AG09309 (cell line): ENCODE results near the gene EYA3.

Experiments used
- DNase-seq: peaks from one replicate; pipeline ENCODE4 v3.0.0-alpha.2; 2010; ENCODE audit warnings: low read depth
- H3K4me3 ChIP-seq: 2 replicates; pipeline ENCODE4 v1.5.1; 2011; ENCODE audit warnings: mild to moderate bottlenecking, low read depth, low read length, moderate library complexity; ENCODE audit not compliant: control insufficient read depth
- CTCF ChIP-seq: IDR thresholded peaks from 2 replicates; pipeline ENCODE4 v1.5.1; 2011; ENCODE audit warnings: mild to moderate bottlenecking, low read depth, low read length, inconsistent platforms; ENCODE audit not compliant: insufficient read depth, control insufficient read depth; ENCODE audit errors: missing control alignments

Gene EYA3

GRCh38 chr1:28088168-28088961 is at the start of gene EYA3:
Gene EYA3, minus strand, starts transcription at chr1:28088610. Its CDS starts 30,584 bp downstream, at chr1:28058026.
- peak within 1 kb of the TSS; percentile 89 for H3K4me3 ChIP-seq
- peak; percentile 90 for DNase-seq
- TF ChIP-seq CTCF: no peak

GRCh38 chr1:28136922-28137613 is 48.7 kb upstream of the EYA3 start:
- no peak overlapping the region for H3K4me3 ChIP-seq
- TF ChIP-seq CTCF: no peak
- DNase-seq: no peak

GRCh38 chr1:28136169-28136921 is 47.9 kb upstream of the EYA3 start:
- no peak overlapping the region for H3K4me3 ChIP-seq
- TF ChIP-seq CTCF: no peak
- no peak for DNase-seq

GRCh38 chr1:28135371-28136168 is 47.2 kb upstream of the EYA3 start:
- no peak overlapping the region for H3K4me3 ChIP-seq
- DNase-seq: no peak
- no peak for TF ChIP-seq CTCF

- DNase-seq: no peak
- TF ChIP-seq CTCF: no peak
- no peak overlapping the region for H3K4me3 ChIP-seq
Measured at GRCh38 chr1:28134651-28135207, 46.3 kb upstream of the EYA3 start.
